Spleen (tissue), 11 donors: ENCODE results near the gene NUP50. TPM values are rescaled to one million over a fixed set of nuclear protein-coding genes. Genes with fewer than 3 reads are reported as not detected.

Experiments used
- DNase-seq: peaks from one replicate; pipeline ENCODE4 v3.0.0-alpha.2; 2020
- H3K27ac ChIP-seq, 8 donors: fragments of 200-600 bp; sonication (generic) in 7 of 8; 1 replicate in 4 of 8; 2 replicates in 4 of 8; pipeline versions ENCODE4 v1.5.0 to v1.8.0; 2016 to 2021; ENCODE audit warnings: inconsistent platforms in 4 of 8, mild to moderate bottlenecking in 4 of 8, moderate library complexity in 1 of 8
- H3K27me3 ChIP-seq, 7 donors: fragments of 200-600 bp; sonication (generic) in 6 of 7; replicated peaks in 1 of 7; 1 replicate in 4 of 7; 2 replicates in 3 of 7; pipeline versions ENCODE4 v1.5.0 to v1.8.0; 2016 to 2021; ENCODE audit warnings: inconsistent platforms in 3 of 7, mild to moderate bottlenecking in 1 of 7
- H3K36me3 ChIP-seq, 6 donors: fragments of 200-600 bp; sonication (generic) in 5 of 6; 1 replicate in 4 of 6; 2 replicates in 2 of 6; pipeline versions ENCODE4 v1.5.0 to v1.8.0; 2016 to 2021; ENCODE audit warnings: inconsistent platforms in 2 of 6
- H3K4me1 ChIP-seq, 6 donors: fragments of 200-600 bp; sonication (generic) in 5 of 6; 1 replicate in 3 of 6; 2 replicates in 3 of 6; pipeline versions ENCODE4 v1.5.0 to v1.8.0; 2016 to 2021; ENCODE audit warnings: inconsistent platforms in 3 of 6
- H3K4me3 ChIP-seq, 8 donors: fragments of 200-600 bp; sonication (generic) in 7 of 8; 1 replicate in 4 of 8; 2 replicates in 4 of 8; pipeline versions ENCODE4 v1.5.0 to v1.8.0; 2016 to 2021; ENCODE audit warnings: inconsistent platforms in 4 of 8, mild to moderate bottlenecking in 4 of 8, moderate library complexity in 2 of 8
- H3K9me3 ChIP-seq, 8 donors: fragments of 200-600 bp; sonication (generic) in 7 of 8; 1 replicate in 4 of 8; 2 replicates in 4 of 8; pipeline versions ENCODE4 v1.5.0 to v1.8.0; 2016 to 2021; ENCODE audit warnings: inconsistent platforms in 4 of 8
- CTCF ChIP-seq, 11 experiments: fragments of 200-600 bp in 7 of 11; fragments of 450-650 bp in 4 of 11; sonication (generic) in 4 of 11; IDR thresholded peaks in 8 of 11; conservative IDR thresholded peaks in 3 of 11; 1 replicate in 7 of 11; 2 replicates in 4 of 11; pipeline versions ENCODE4 v1.4.0 to v1.8.0; 2016 to 2021; ENCODE audit warnings: antibody characterized with exemption in 11 of 11, inconsistent platforms in 4 of 11, mild to moderate bottlenecking in 1 of 11
- POLR2A ChIP-seq, 3 donors: fragments of 450-650 bp; IDR thresholded peaks; one replicate each; pipeline ENCODE4 v1.5.1; 2017; ENCODE audit warnings: antibody characterized with exemption in 3 of 3, mild to moderate bottlenecking in 1 of 3
- POLR2AphosphoS5 ChIP-seq, 3 donors: sonication (generic); formaldehyde crosslinking; IDR thresholded peaks; one replicate each; pipeline ENCODE4 v1.5.1; 2017; ENCODE audit warnings: antibody characterized with exemption in 3 of 3
- WGBS, 5 donors: extraction: QIAGEN DNeasy Blood & Tissue Kit in 3 of 5; methylation state at CpG; one replicate each; pipeline versions ENCODE4 v1.1.5 to v1.1.7; 2013 to 2018; 5-methylcytosine and 5-hydroxymethylcytosine counted together
- intact Hi-C: fragments of 100-400 bp; cut with DNase I; formaldehyde crosslinking; loops from one replicate; pipeline ENCODE4 v1.15.0; 2023; ENCODE audit warnings: low total_unique reads
- polyA plus RNA-seq, 3 donors: library from polyadenylated mRNA; stranded (reverse); fragments of 200-250 nt; gene quantifications; one replicate each; pipeline ENCODE4 v1.2.1, GENCODE V29; 2013
- total RNA-seq, 7 donors: library from RNA; depleted of rRNA in 3 of 7; stranded (reverse); fragments of >200 nt in 3 of 7; fragmentation: NEBNext Ultra II Directional in 4 of 7; extraction: Animal tissue kit (Norgen Biotek cat#: 25700) in 4 of 7; gene quantifications; one replicate each; pipeline versions ENCODE4 v1.1.0 to v1.2.1, GENCODE V29; 2016 to 2021
- donor health status: healthy with polysubstance abuse.
- donor health status: DM: no; HTN: no; CAD: no; lungs with moderate emphysema.
- donor health status: DM: no; HTN: no; CAD: no.
- donor health status: Bipolar disorder and iron deficiency.
- donor health status: healthy.
- donor health status: DM: no; HTN: no; CAD: no.
- donor health status: DM: yes; HTN: yes; CAD: no.

Gene NUP50
- total and polyA plus RNA-seq, 10 donors, result 16.2 to 109 (median 94.1) TPM

GRCh38 chr22:45139693-45140092 lies 24.0 kb upstream of the NUP50 start:
- H3K27ac ChIP-seq, result no peak overlapping the region
- no peaks in the 10 kb centered on the region for H3K27me3 ChIP-seq
- no peak overlapping the region for H3K4me3 ChIP-seq
- intact Hi-C loops, result no loop called here
- no peak for DNase-seq
- no peak for TF ChIP-seq CTCF (IDR thresholded peaks at IDR 0.05 in 8 of 11, conservative IDR thresholded peaks at IDR 0.05 in 3 of 11)
- no peak for TF ChIP-seq POLR2A (IDR thresholded peaks at IDR 0.05)
- TF ChIP-seq POLR2AphosphoS5 (IDR thresholded peaks at IDR 0.05), result no peak
- 93 to 96% (median 95%) methylated on average over 6 of the region's 6 CpGs for WGBS, 5 donors
- H3K4me1 ChIP-seq, result no peaks in the 10 kb centered on the region
- peaks cover 0 to 16% (median 14%) of the 10 kb centered on the region in 8 donors for H3K9me3 ChIP-seq
- peaks cover 0 to 20% (median 4%) of the 10 kb centered on the region in 6 donors for H3K36me3 ChIP-seq

GRCh38 chr22:45142376-45142775 lies 21.3 kb upstream of the NUP50 start:
- no peak for DNase-seq

GRCh38 chr22:45144916-45145315 lies 18.8 kb upstream of the NUP50 start:
- Histone ChIP-seq H3K4me1 (no peaks in the 10 kb centered on the region), H3K4me3 (no peak overlapping the region), H3K27me3 (no peaks in the 10 kb centered on the region), H3K27ac (no peak overlapping the region), H3K36me3 (peaks cover 0 to 20% (median 0%) of the 10 kb centered on the region in 6 donors), H3K9me3 (peaks cover 0 to 11% (median 7%) of the 10 kb centered on the region in 8 donors)
- no peak for DNase-seq
- intact Hi-C loops, result no loop called here
- 84 to 94% (median 87%) methylated on average over 1 of the region's 1 CpG for WGBS, 5 donors
- TF ChIP-seq POLR2AphosphoS5 (IDR thresholded peaks at IDR 0.05), result no peak
- TF ChIP-seq CTCF (IDR thresholded peaks at IDR 0.05 in 8 of 11, conservative IDR thresholded peaks at IDR 0.05 in 3 of 11), result no peak
- no peak for TF ChIP-seq POLR2A (IDR thresholded peaks at IDR 0.05)

More at GRCh38 chr22:45142376-45142775, 21.3 kb upstream of the NUP50 start:
- WGBS, 5 donors, result 74 to 94% (median 89%) methylated on average over 15 of the region's 15 CpGs
- Histone ChIP-seq H3K9me3 (peaks cover 0 to 11% (median 7%) of the 10 kb centered on the region in 8 donors), H3K4me3 (no peak overlapping the region), H3K36me3 (peaks cover 0 to 4% (median 0%) of the 10 kb centered on the region in 6 donors), H3K27ac (no peak overlapping the region), H3K27me3 (no peaks in the 10 kb centered on the region), H3K4me1 (no peaks in the 10 kb centered on the region)
- intact Hi-C loops, result no loop called here
- TF ChIP-seq POLR2A (IDR thresholded peaks at IDR 0.05) (no peak), POLR2AphosphoS5 (IDR thresholded peaks at IDR 0.05) (no peak), CTCF (IDR thresholded peaks at IDR 0.05 in 8 of 11, conservative IDR thresholded peaks at IDR 0.05 in 3 of 11) (no peak)

- Histone ChIP-seq H3K27ac (no peak overlapping the region), H3K36me3 (peaks cover 0 to 46% (median 3%) of the 10 kb centered on the region in 6 donors), H3K4me3 (no peak overlapping the region), H3K9me3 (no peaks in the 10 kb centered on the region), H3K27me3 (no peaks in the 10 kb centered on the region), H3K4me1 (no peaks in the 10 kb centered on the region)
- no peak for TF ChIP-seq CTCF (IDR thresholded peaks at IDR 0.05 in 8 of 11, conservative IDR thresholded peaks at IDR 0.05 in 3 of 11)
- no peak for TF ChIP-seq POLR2AphosphoS5 (IDR thresholded peaks at IDR 0.05)
- no peak for TF ChIP-seq POLR2A (IDR thresholded peaks at IDR 0.05)
- DNase-seq, result no peak
- intact Hi-C loops, result no loop called here
- whole genome bisulfite sequencing, 5 donors, result 90 to 99% (median 96%) methylated on average over 2 of the region's 2 CpGs
Measured at GRCh38 chr22:45149671-45150070, 14.1 kb upstream of the NUP50 start.
